HG03135 (cell line): Measurements from ENCODE around the gene DLX2.
"Not testable (repeated sequence)": the region's sequence is repeated elsewhere in the genome, so short reads cannot be mapped to it uniquely, and the experiment has no call there.

Experiments
- ATAC-seq: cut with Tn5 transposase; IDR thresholded peaks from one replicate; pipeline ENCODE4 v1.9.1; 2021; ENCODE audit warnings: mild to moderate bottlenecking, moderate library complexity; ENCODE audit not compliant: unreplicated experiment

DLX2 gene

GRCh38 chr2:172102391-172103359, at the start of gene DLX2:
DLX2 (minus strand) TSS chr2:172102900; CDS start chr2:172102538, 362 bp downstream.
- ATAC-seq, result peak; percentile 61

GRCh38 chr2:172147944-172148650, 45.4 kb upstream of the DLX2 start:
- no peak for ATAC-seq

- no peak for ATAC-seq
These were observed 41.1 kb upstream of the DLX2 start for GRCh38 chr2:172143817-172144216.

- ATAC-seq, result not testable (repeated sequence)
These were observed 36.0 kb upstream of the DLX2 start for GRCh38 chr2:172138727-172139126.

GRCh38 chr2:172137943-172138342, 35.2 kb upstream of the DLX2 start:
- no peak for ATAC-seq

GRCh38 chr2:172137109-172137508, 34.4 kb upstream of the DLX2 start:
- no peak for ATAC-seq

- ATAC-seq, result no peak
These were observed 32.7 kb upstream of the DLX2 start for GRCh38 chr2:172135446-172135845.

- ATAC-seq, result no peak
These were observed 31.6 kb upstream of the DLX2 start for GRCh38 chr2:172134270-172134669.

- ATAC-seq, result no peak
These were observed 29.2 kb upstream of the DLX2 start for GRCh38 chr2:172131713-172132555.

GRCh38 chr2:172129404-172129803, 26.7 kb upstream of the DLX2 start:
- ATAC-seq, result no peak

- ATAC-seq, result no peak
These were observed 25.8 kb upstream of the DLX2 start for GRCh38 chr2:172128484-172128883.

- no peak for ATAC-seq
These were observed 17.4 kb upstream of the DLX2 start for GRCh38 chr2:172120118-172120517.

GRCh38 chr2:172119089-172119488, 16.4 kb upstream of the DLX2 start:
- ATAC-seq, result no peak

- ATAC-seq, result no peak
These were observed 13.4 kb upstream of the DLX2 start for GRCh38 chr2:172116107-172116506.

GRCh38 chr2:172114579-172114978, 11.9 kb upstream of the DLX2 start:
- no peak for ATAC-seq

- ATAC-seq, result not testable (repeated sequence)
These were observed 11.5 kb upstream of the DLX2 start for GRCh38 chr2:172114176-172114575.

GRCh38 chr2:172113617-172114016, 10.9 kb upstream of the DLX2 start:
- no peak for ATAC-seq

- no peak for ATAC-seq
These were observed 7.5 kb upstream of the DLX2 start for GRCh38 chr2:172109988-172110811.

GRCh38 chr2:172109256-172109987, 6.7 kb upstream of the DLX2 start:
- ATAC-seq, result no peak

- ATAC-seq, result no peak
These were observed 5.9 kb upstream of the DLX2 start for GRCh38 chr2:172108587-172108930.
